Middle frontal gyrus (tissue), 1 donor: ENCODE measurements around the gene MACROD2.

Source experiments
- DNase-seq: peaks from one replicate; pipeline ENCODE4 v3.0.0-alpha.2; 2015; ENCODE audit warnings: low spot score; ENCODE audit errors: extremely low spot score

Gene MACROD2

DNA sequence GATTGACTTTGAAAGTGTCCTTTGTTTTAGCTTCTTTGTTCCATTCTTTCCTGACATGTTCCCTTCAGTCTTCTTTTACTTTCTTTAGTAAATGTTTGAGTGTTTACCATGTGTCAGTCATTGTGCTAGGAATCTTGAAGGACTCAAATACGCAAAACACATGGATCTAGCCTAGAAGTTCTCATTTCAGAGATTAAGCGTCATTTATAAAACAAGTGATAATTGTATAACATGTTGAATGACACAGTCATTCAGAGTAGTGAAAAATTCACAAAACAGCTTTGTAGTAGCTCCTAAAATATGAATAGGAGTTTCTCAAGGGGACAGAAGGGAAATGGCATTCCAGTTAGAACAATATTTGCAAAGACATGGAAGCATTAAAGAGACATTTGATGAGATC lies 66.9 kb downstream of the MACROD2 start:
- DNase-seq: no peak

DNA sequence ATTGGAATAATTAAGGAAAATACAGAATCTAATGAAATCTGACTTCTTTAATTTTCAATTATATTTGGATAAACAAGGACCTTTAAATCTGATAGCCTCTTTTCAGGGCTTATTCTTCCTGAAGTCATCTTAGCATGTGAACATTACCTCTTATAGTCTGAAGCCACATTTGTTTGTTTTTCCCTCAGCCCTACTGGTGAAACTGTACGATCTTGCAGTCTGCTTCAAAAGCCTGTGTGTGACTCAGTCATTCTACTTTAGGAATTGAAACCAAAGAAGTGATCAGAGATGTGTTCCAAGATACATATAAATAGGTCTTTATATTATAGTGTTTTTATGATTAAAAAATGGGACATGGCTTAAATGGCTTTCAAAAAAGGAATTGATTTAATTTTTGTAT lies 67.5 kb downstream of the MACROD2 start:
- no peak for DNase-seq

- no peak for DNase-seq
Measured at GRCh38 chr20:14064333-14064732, 69.0 kb downstream of the MACROD2 start.

DNA sequence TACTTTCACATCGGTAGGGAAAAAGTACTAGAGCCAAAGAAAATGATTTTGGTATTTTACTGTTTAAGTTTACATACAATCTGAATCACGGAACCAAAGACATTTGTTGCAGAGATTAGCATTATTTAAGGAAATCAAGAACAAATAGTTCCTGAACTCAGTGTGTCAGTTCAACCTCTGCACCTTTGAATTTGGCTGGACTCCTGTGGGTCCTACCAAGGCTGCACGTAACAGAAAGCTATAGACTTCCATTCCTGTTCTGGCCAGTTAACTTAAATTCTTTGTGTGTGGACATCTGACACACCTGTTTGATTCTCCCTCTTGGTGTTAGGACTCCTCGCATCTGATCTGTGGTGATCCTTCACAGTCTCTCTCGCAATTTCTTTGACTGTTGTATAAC lies 69.6 kb downstream of the MACROD2 start:
- no peak for DNase-seq

DNA sequence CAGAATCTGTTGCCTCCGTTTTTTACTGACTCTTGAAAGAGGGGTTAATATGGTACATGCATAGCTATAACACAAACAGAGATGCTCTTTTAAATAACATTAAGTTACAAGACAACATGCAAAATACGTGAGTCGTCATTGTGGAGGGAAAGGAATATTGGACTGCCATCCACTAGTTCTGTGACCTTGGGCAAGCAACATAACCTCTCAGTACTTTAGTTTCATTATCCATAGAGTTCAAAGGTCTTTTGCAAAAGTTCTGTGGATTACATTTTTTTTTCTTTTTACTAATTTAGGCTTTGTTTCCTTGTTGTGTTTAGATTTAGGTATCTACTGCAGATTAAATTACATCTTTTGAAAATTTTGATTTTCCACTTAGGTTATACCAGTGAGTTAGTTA lies 70.5 kb downstream of the MACROD2 start:
- DNase-seq: no peak

- no peak for DNase-seq
Measured at GRCh38 chr20:14067603-14068002, 72.3 kb downstream of the MACROD2 start.

DNA sequence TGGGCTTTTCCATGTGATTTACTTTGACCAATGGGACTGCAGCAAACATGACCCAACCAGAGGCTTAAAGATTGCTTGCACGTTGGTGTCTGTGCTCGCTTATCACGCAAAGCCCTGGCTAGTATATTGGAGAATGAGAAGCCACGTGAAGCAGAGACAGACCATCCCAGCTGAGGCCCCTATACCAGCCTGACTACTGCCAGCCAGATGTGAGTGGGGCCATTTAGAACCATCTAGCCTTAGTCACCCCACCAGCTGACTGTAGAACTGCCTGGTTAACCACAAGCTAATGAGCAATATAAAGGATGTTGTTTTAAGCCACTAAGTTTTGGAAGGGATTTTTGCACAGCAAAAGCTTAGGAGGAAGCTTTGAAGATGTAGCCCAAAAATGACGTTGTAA lies 74.5 kb downstream of the MACROD2 start:
- DNase-seq: no peak

GRCh38 chr20:14093652-14094051 lies 98.3 kb downstream of the MACROD2 start:
- DNase-seq: no peak

DNA sequence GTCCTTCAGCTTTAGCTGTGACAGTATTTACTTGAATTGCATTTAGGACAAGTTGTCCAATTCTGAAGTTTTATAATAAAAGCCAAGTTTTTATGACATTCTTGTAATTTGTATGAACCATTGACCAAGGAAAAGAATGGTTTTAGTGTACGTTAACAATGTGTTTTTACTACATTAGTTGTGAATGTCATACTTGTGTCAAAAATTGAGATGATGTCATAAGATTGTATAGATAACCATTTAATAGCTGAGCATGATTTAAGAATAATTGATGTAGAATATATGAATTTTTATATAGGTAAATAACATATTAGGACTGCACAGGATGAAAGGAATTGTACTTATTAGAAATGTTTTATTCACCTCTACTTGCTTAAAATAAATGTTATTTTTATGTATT lies 102.9 kb downstream of the MACROD2 start:
- DNase-seq: no peak

DNA sequence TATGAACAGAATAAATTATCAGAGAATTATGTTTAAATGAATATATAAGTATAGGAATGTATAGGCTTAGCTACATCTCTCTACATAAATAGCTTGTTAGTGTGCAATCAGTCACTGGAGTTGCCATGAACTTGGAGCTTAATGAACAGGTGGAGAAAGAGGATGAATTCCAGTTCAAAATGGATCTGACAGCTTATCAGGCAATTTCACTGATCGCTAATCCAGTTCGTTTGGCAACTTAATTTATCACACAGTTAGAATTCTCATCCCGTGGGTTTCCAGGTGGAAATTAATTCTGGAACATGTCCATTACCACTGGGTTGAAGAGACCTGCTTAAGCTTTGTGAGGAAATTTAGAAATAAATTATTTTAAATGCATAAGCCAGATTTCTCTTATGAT lies 118.1 kb downstream of the MACROD2 start:
- DNase-seq: no peak

DNA sequence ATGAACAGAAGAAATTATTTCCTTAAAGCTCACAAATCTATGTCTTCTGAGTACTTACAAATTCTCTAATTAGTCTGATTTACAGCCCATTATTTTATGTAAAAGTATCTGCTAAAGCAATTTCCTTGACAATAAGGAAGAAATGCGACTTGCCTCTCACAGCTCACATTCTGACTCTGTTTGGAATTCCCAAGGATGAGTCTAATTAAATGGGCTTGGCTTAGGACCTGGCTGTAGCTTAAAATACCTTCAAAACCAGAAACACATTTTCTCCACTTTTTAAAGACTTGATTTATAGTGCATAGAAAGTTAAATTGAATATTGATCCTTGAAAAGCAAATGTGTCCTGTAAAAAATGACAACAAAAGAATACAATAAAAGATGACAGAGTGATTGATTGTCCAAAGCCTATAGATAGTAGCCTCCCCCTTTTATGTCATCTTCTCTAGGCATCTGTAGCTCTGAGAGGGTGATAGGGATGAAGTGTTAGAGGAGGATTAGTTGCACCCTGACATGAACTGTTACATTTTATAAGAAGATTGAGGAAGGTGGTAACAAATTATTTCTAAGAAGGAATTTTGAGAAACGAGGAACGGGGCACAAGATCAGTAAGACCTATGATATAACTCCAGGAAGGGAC lies 118.9 kb downstream of the MACROD2 start:
- DNase-seq: no peak

GRCh38 chr20:14116037-14116436 lies 120.7 kb downstream of the MACROD2 start:
- no peak for DNase-seq

GRCh38 chr20:14117768-14118167 lies 122.5 kb downstream of the MACROD2 start:
- DNase-seq: no peak

- no peak for DNase-seq
Measured at GRCh38 chr20:14126856-14127255, 131.5 kb downstream of the MACROD2 start.

GRCh38 chr20:14127514-14128223 lies 132.4 kb downstream of the MACROD2 start:
- DNase-seq: no peak

GRCh38 chr20:14134004-14134403 lies 138.7 kb downstream of the MACROD2 start:
- DNase-seq: no peak

DNA sequence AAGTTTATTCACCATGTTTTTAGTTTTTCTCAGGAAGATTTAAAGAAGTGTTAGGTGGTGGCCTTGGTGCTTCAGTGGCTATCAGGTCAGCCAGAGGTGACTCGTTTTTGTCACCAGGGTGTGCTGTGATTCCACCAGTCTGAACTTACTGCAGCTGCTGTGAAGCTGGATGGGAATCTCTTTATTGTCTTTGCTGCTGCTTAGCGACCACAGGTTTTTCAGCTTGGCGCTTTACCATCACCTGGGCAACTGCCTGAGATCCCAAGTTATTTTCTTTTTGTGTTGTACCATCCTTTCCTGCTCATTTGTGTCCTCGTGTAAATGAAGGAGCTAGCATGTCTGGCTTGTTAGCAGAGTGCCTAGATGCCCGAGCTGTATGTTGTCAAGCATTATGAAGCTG lies 146.9 kb downstream of the MACROD2 start:
- no peak for DNase-seq

DNA sequence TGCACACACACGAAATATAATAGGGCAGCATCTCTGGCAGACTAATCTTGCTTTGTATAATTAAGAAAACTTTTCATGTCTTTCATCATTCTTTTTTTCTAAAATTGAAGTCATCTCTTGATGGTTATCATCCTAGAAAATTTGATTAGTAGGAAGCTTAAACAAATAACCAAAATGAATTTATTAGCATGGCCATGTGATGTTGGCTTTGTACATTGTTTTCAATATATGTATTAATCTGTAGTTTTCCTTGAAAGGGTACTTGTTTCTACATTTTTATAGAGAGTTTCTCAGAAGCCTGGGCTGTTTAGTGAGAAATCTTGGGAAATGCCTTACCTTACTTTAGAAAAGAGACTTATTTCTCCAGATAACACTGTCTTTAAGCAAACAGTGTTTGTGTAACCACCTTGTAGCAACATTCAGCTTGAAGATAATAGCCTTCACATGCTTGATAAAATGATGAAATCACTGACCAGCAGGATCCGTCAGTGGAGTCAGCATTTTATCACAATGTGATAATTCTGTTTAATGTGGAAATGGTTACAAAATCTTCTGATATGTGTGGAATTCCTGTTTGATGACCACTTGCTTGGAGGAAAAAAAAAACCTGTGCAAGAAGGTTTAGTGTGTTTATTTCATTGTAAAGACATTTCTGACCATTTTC lies 147.8 kb downstream of the MACROD2 start:
- no peak for DNase-seq

DNA sequence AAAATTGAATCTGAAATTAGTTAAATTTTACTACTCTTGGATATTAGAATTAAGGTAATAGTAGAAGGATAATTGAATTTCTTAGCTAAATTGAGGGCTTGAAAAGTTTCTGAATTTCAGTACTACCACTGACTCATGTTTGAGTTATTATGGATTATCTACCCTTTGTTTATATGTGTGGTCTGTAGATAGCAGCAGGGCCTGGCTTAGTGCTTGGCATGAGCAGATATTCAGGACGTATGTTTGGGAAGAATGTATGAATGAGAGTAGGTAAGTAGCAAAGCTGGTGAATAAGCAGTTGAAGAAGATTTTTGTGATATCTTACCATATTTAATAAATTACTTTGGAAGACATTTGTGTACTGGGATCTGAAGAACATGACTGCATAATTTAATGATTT lies 152.7 kb downstream of the MACROD2 start:
- no peak for DNase-seq

GRCh38 chr20:14155361-14155760 lies 160.0 kb downstream of the MACROD2 start:
- no peak for DNase-seq

GRCh38 chr20:14178528-14178927 lies 183.2 kb downstream of the MACROD2 start:
- no peak for DNase-seq

DNA sequence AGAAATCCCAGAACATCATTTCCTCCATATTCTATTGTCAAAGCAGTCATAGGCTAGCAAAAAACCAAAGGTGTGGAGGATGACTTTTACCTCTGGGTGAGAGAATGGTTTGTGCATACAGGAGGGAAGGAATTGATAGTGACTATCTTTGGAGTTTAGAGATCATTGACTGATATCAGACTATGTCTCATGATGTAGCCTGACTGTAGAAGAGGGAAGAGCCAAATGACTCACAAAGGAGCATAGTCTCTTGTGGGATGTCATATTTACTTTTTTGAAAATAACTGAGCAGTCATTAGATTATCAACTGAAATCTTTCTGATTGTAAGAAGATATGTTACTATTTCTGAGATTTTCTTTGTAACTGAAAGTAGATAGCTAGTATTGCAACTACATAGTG lies 183.6 kb downstream of the MACROD2 start:
- DNase-seq: no peak
